ENCODE results near the gene CYB561D2.

The CYB561D2 gene

DNA sequence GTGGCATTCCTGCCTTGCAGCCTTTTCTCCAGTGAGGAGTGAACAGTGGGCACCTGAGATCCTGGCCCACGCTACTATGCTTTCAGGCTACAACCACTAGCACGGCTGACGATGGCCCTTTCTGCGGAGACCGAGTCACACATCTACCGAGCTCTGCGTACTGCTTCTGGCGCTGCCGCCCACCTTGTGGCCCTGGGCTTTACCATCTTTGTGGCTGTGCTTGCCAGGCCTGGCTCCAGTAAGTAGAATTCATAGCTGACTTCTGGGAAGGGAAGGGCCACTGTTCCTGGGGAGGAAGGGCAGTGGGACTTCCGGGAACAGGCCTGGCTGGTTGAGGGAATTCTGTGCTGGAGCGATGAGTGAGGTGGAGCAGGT, 648 bp downstream of the CYB561D2 start:
- no peak overlapping the region for H2AFZ ChIP-seq (ENCODE audit: low read depth, low read length)
- peak overlapping the region; percentile 87 for H3K4me2 ChIP-seq (ENCODE audit: low read length)
- H3K9me3 ChIP-seq (ENCODE audit: insufficient read depth, low read length), result no peaks in the 10 kb centered on the region
- 0 out of 2 replicates have a peak overlapping the region, but pooled peaks have one; percentile 71 for H3K27ac ChIP-seq (ENCODE audit: low read length)
- H3K36me3 ChIP-seq (replicated peaks; ENCODE audit: low read depth, low read length), result peaks cover 24% of the 10 kb centered on the region
- peak overlapping the region; percentile 78 for H3K9ac ChIP-seq (ENCODE audit: low read length)
- peaks cover 18% of the 10 kb centered on the region for H3K4me1 ChIP-seq (ENCODE audit: low read length)
- H3K79me2 ChIP-seq (ENCODE audit: low read length), result peaks cover 31% of the 10 kb centered on the region
- TF ChIP-seq, protein P1, sequence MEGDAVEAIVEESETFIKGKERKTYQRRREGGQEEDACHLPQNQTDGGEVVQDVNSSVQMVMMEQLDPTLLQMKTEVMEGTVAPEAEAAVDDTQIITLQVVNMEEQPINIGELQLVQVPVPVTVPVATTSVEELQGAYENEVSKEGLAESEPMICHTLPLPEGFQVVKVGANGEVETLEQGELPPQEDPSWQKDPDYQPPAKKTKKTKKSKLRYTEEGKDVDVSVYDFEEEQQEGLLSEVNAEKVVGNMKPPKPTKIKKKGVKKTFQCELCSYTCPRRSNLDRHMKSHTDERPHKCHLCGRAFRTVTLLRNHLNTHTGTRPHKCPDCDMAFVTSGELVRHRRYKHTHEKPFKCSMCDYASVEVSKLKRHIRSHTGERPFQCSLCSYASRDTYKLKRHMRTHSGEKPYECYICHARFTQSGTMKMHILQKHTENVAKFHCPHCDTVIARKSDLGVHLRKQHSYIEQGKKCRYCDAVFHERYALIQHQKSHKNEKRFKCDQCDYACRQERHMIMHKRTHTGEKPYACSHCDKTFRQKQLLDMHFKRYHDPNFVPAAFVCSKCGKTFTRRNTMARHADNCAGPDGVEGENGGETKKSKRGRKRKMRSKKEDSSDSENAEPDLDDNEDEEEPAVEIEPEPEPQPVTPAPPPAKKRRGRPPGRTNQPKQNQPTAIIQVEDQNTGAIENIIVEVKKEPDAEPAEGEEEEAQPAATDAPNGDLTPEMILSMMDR (IDR thresholded peaks at IDR 0.05; ENCODE audit: low read depth, low read length), result no peak
- no peak for TF ChIP-seq EZH2phosphoT487 (IDR thresholded peaks at IDR 0.05; ENCODE audit: low read depth)
- no peaks in the 10 kb centered on the region for H3K27me3 ChIP-seq (ENCODE audit: low read depth, low read length)
- 0 out of 2 replicates have a peak, but pooled peaks cover 4% of the 10 kb centered on the region for H4K20me1 ChIP-seq (ENCODE audit: insufficient read depth, low read length)
- H3K4me3 ChIP-seq (ENCODE audit: low read length), result peak overlapping the region; percentile 84

DNA sequence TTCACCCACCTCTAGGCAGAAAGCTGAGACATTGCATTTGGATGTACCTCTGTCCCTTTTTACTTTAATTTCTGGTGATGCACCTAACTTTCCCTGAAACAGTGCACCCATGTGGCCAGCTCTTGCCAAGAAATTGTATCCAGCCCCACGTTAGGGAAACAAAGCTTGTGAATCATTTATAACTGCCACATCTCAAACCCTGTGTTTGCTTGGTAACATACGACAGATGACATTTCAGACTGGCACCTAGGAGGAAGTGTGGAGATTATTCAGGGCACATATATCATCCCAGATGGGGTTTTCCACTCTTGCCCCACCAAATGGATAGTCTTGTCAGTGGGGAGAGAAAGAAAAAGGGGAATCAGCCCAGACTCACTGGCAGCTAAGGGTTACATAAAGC, 2.1 kb downstream of the CYB561D2 start:
- peaks cover 28% of the 10 kb centered on the region for H3K36me3 ChIP-seq (replicated peaks; ENCODE audit: low read depth, low read length)
- H3K27ac ChIP-seq (ENCODE audit: low read length), result no peak overlapping the region
- no peak overlapping the region for H3K4me2 ChIP-seq (ENCODE audit: low read length)
- H4K20me1 ChIP-seq (ENCODE audit: insufficient read depth, low read length), result 0 out of 2 replicates have a peak, but pooled peaks cover 10% of the 10 kb centered on the region
- H3K79me2 ChIP-seq (ENCODE audit: low read length), result peaks cover 46% of the 10 kb centered on the region
- H3K27me3 ChIP-seq (ENCODE audit: low read depth, low read length), result no peaks in the 10 kb centered on the region
- H3K9me3 ChIP-seq (ENCODE audit: insufficient read depth, low read length), result no peaks in the 10 kb centered on the region
- TF ChIP-seq, protein P1 (IDR thresholded peaks at IDR 0.05; ENCODE audit: low read depth, low read length), result peak; percentile 31
- TF ChIP-seq EZH2phosphoT487 (IDR thresholded peaks at IDR 0.05; ENCODE audit: low read depth), result no peak
- no peak overlapping the region for H3K9ac ChIP-seq (ENCODE audit: low read length)
- peaks cover 28% of the 10 kb centered on the region for H3K4me1 ChIP-seq (ENCODE audit: low read length)
- H2AFZ ChIP-seq (ENCODE audit: low read depth, low read length), result no peak overlapping the region
- no peak overlapping the region for H3K4me3 ChIP-seq (ENCODE audit: low read length)

DNA sequence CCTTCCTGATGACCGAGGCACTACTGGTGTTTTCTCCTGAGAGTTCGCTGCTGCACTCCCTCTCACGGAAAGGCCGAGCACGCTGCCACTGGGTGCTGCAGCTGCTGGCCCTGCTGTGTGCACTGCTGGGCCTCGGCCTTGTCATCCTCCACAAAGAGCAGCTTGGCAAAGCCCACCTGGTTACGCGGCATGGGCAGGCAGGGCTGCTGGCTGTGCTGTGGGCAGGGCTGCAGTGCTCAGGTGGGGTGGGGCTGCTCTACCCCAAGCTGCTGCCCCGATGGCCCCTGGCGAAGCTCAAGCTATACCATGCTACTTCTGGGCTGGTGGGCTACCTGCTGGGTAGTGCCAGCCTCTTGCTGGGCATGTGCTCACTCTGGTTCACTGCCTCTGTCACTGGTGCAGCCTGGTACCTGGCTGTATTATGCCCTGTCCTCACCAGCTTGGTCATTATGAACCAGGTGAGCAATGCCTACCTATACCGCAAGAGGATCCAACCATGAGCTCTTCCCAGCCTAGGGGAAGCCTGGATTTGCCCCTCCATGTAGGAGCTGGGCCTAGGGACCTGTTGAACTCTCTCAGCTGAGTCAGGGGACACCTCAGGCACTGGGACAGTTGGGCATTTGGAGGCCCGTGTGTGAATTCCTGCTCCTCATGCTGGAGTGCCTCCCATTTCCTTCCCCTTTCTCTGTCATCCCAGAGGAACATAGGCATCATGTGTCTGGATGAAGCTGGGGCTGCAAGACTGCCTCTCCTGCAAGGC, 2.8 kb downstream of the CYB561D2 start:
- peaks cover 34% of the 10 kb centered on the region for H3K4me1 ChIP-seq (ENCODE audit: low read length)
- H3K79me2 ChIP-seq (ENCODE audit: low read length), result peaks cover 52% of the 10 kb centered on the region
- H3K36me3 ChIP-seq (replicated peaks; ENCODE audit: low read depth, low read length), result peaks cover 33% of the 10 kb centered on the region
- no peak for TF ChIP-seq EZH2phosphoT487 (IDR thresholded peaks at IDR 0.05; ENCODE audit: low read depth)
- TF ChIP-seq, protein P1 (IDR thresholded peaks at IDR 0.05; ENCODE audit: low read depth, low read length), result no peak
- H3K4me3 ChIP-seq (ENCODE audit: low read length), result no peak overlapping the region
- no peak overlapping the region for H3K27ac ChIP-seq (ENCODE audit: low read length)
- H3K4me2 ChIP-seq (ENCODE audit: low read length), result no peak overlapping the region
- H2AFZ ChIP-seq (ENCODE audit: low read depth, low read length), result no peak overlapping the region
- H4K20me1 ChIP-seq (ENCODE audit: insufficient read depth, low read length), result 0 out of 2 replicates have a peak, but pooled peaks cover 10% of the 10 kb centered on the region
- no peaks in the 10 kb centered on the region for H3K9me3 ChIP-seq (ENCODE audit: insufficient read depth, low read length)
- H3K27me3 ChIP-seq (ENCODE audit: low read depth, low read length), result no peaks in the 10 kb centered on the region
- no peak overlapping the region for H3K9ac ChIP-seq (ENCODE audit: low read length)

GRCh38 chr3:50354186-50354764, 3.6 kb downstream of the CYB561D2 start:
- Histone ChIP-seq H3K27me3 (ENCODE audit: low read depth, low read length) (no peaks in the 10 kb centered on the region), H2AFZ (ENCODE audit: low read depth, low read length) (no peak overlapping the region), H3K4me2 (ENCODE audit: low read length) (no peak overlapping the region), H4K20me1 (ENCODE audit: insufficient read depth, low read length) (0 out of 2 replicates have a peak, but pooled peaks cover 10% of the 10 kb centered on the region), H3K4me3 (ENCODE audit: low read length) (no peak overlapping the region), H3K36me3 (replicated peaks; ENCODE audit: low read depth, low read length) (peaks cover 33% of the 10 kb centered on the region), H3K4me1 (ENCODE audit: low read length) (peaks cover 35% of the 10 kb centered on the region), H3K27ac (ENCODE audit: low read length) (no peak overlapping the region), H3K79me2 (ENCODE audit: low read length) (peaks cover 60% of the 10 kb centered on the region), H3K9ac (ENCODE audit: low read length) (no peak overlapping the region), H3K9me3 (ENCODE audit: insufficient read depth, low read length) (no peaks in the 10 kb centered on the region)
- TF ChIP-seq, protein P1 (IDR thresholded peaks at IDR 0.05; ENCODE audit: low read depth, low read length), result no peak
- TF ChIP-seq EZH2phosphoT487 (IDR thresholded peaks at IDR 0.05; ENCODE audit: low read depth), result no peak
